Vagina (tissue), 2 donors: ENCODE measurements around the gene TNFAIP1.

ENCODE experiments used
- POLR2A ChIP-seq, 2 donors: fragments of 450-650 bp; IDR thresholded peaks; one replicate each; pipeline ENCODE4 v1.6.1; 2017; ENCODE audit warnings: antibody characterized with exemption in 2 of 2, mild to moderate bottlenecking in 2 of 2, moderate library complexity in 2 of 2
- POLR2AphosphoS5 ChIP-seq, 2 donors: sonication (generic); formaldehyde crosslinking; IDR thresholded peaks; one replicate each; pipeline ENCODE4 v1.9.0; 2017; ENCODE audit warnings: antibody characterized with exemption in 2 of 2, mild to moderate bottlenecking in 2 of 2, low read depth in 1 of 2; ENCODE audit not compliant: insufficient read depth in 1 of 2

DNA sequence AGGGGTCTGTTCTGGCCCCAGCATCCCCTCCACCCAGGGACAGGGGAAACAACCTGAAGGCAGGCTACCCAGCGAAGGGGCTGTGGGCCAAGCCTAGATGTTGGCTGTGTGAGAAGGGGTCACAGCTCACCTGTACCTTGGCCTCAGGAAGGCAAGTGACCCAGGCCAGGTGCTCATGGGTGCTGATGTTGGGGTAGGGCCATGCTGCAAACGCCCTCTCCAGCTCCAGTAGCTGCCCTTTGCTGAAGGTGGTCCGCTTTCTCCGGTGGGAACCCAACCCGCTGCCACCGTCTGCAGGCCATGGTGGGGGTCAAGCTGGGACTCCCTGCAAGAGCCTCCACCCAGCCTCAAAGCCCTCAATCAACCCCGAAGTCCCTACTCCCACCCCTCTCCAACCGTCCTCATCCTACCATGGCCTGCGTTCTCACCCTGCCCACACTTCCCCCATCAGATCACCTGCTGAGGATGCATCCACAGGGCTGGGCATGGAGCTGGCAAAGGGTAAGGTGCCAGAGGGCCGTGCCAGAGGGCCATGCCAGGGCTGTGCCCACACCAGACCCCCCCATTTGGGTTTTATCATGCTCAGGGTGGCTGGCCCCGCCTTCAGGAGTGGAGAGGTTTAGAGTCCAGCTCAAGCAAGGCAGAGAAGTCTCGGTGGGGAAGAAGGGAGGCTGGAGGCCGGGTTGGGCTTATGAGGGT lies 29.3 kb downstream of the TNFAIP1 start, which contains the start of gene SEBOX:
- TF ChIP-seq POLR2AphosphoS5 (IDR thresholded peaks at IDR 0.05; ENCODE audit: insufficient read depth in 1 of 2, low read depth in 1 of 2): no peak
- no peak for TF ChIP-seq POLR2A (IDR thresholded peaks at IDR 0.05)
